ENCODE data around the gene TBC1D17.

DNA sequence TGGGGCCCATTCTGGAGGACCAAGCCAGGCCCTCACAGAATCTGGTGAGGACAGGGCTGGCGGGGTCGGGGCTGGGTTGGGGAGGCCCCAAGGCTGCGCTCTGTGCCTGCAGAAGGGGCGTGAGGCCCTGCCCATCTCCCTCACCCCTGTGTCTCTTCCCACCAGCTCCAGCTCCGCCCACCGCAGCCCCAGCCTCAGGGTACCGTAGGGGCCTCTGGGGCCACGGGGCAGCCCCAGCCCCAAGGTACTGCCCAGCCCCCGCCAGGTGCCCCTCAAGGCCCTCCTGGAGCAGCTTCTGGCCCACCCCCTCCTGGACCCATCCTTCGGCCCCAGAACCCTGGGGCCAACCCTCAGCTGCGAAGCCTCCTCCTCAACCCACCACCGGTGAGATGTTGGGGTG, 41.9 kb upstream of the TBC1D17 start:
- TF ChIP-seq, protein P1, sequence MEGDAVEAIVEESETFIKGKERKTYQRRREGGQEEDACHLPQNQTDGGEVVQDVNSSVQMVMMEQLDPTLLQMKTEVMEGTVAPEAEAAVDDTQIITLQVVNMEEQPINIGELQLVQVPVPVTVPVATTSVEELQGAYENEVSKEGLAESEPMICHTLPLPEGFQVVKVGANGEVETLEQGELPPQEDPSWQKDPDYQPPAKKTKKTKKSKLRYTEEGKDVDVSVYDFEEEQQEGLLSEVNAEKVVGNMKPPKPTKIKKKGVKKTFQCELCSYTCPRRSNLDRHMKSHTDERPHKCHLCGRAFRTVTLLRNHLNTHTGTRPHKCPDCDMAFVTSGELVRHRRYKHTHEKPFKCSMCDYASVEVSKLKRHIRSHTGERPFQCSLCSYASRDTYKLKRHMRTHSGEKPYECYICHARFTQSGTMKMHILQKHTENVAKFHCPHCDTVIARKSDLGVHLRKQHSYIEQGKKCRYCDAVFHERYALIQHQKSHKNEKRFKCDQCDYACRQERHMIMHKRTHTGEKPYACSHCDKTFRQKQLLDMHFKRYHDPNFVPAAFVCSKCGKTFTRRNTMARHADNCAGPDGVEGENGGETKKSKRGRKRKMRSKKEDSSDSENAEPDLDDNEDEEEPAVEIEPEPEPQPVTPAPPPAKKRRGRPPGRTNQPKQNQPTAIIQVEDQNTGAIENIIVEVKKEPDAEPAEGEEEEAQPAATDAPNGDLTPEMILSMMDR (IDR thresholded peaks at IDR 0.05), result no peak
- no peak for TF ChIP-seq POLR2A (IDR thresholded peaks at IDR 0.05)

All from heart left ventricle (tissue), 13 donors.